Neural progenitor cell (in vitro differentiated cells): ENCODE results near the gene SRRD.

Experiments
- EZH2 ChIP-seq: fragments of 200-600 bp; sonication (generic); IDR thresholded peaks from 2 replicates; pipeline ENCODE4 v1.6.1; 2017; ENCODE audit warnings: antibody characterized with exemption, mild to moderate bottlenecking, moderate library complexity
- EZH2phosphoT487 ChIP-seq: fragments of 200-600 bp; sonication (generic); IDR thresholded peaks from 2 replicates; pipeline ENCODE4 v1.6.1; 2017; ENCODE audit warnings: antibody characterized with exemption
- TF ChIP-seq, protein P1 (sequence below): fragments of 200-600 bp; sonication (generic); IDR thresholded peaks from 2 replicates; pipeline ENCODE4 v1.5.1; 2017; ENCODE audit warnings: antibody characterized with exemption, mild to moderate bottlenecking

DNA sequence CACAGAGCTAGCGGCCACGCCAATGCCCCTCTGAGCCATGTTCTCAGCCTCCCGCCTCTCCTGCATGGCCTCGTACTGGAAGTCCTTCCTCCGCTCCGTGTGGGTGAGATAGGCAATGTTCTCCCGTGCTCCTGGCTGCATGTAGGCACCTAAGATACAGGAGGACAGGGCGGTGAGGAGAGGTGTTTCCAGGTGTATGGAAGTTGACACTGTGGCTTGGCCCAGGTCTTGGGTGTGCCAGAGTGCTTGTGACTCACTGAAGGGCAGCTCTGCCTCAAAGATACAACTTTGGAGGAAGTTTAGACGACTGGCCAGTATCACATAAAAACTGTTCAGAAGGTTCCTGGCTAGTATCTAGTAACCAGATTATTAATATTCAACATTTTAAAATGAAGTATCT, 8.5 kb downstream of the SRRD start:
- TF ChIP-seq, protein P1, sequence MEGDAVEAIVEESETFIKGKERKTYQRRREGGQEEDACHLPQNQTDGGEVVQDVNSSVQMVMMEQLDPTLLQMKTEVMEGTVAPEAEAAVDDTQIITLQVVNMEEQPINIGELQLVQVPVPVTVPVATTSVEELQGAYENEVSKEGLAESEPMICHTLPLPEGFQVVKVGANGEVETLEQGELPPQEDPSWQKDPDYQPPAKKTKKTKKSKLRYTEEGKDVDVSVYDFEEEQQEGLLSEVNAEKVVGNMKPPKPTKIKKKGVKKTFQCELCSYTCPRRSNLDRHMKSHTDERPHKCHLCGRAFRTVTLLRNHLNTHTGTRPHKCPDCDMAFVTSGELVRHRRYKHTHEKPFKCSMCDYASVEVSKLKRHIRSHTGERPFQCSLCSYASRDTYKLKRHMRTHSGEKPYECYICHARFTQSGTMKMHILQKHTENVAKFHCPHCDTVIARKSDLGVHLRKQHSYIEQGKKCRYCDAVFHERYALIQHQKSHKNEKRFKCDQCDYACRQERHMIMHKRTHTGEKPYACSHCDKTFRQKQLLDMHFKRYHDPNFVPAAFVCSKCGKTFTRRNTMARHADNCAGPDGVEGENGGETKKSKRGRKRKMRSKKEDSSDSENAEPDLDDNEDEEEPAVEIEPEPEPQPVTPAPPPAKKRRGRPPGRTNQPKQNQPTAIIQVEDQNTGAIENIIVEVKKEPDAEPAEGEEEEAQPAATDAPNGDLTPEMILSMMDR = no peak
- TF ChIP-seq EZH2phosphoT487 (no peak), EZH2 (no peak)
